OCI-LY7 (cell line): ENCODE data around the gene RRP12. TPM values are rescaled to one million over a fixed set of nuclear protein-coding genes. Genes with fewer than 3 reads are reported as not detected.

Source experiments
- BruUV-seq: library from RNA; stranded (reverse); fragments of 400-500 nt; replicated peaks from 2 replicates; lab custom pipeline; 2021; lab: Mats Ljungman, UMichigan
- CTCF ChIA-PET: fragments of 300-600 bp; sonication (Branson Sonifier 250); formaldehyde crosslinking; loops from one replicate; lab custom pipeline; 2022; ENCODE audit warnings: antibody characterized with exemption; ENCODE audit not compliant: unreplicated experiment; lab: Charles Lee
- POLR2A ChIA-PET: fragments of 300-600 bp; sonication (Branson Sonifier 250); formaldehyde crosslinking; loops from one replicate; lab custom pipeline; 2022; ENCODE audit warnings: antibody characterized with exemption; lab: Charles Lee
- DNase-seq: peaks from one replicate; pipeline ENCODE4 v3.0.0-alpha.2; 2015; ENCODE audit warnings: low spot score
- H2AFZ ChIP-seq: fragments of 200-600 bp; sonication (generic), shearing (Covaris generic); 2 replicates; pipeline ENCODE4 v1.6.1; 2014; ENCODE audit warnings: mild to moderate bottlenecking, antibody characterized with exemption, low read length, moderate library complexity
- H3K27ac ChIP-seq: fragments of 200-600 bp; sonication (generic); 2 replicates; pipeline ENCODE4 v1.5.1; 2014; ENCODE audit warnings: mixed run types, low read depth, mild to moderate bottlenecking, moderate library complexity, low read length, inconsistent platforms; ENCODE audit not compliant: poor library complexity, severe bottlenecking
- H3K36me3 ChIP-seq: fragments of 200-600 bp; sonication (generic); 2 replicates; pipeline ENCODE4 v1.6.1; 2014; ENCODE audit warnings: mild to moderate bottlenecking, antibody characterized with exemption, low read length, moderate library complexity, mixed read lengths; ENCODE audit not compliant: insufficient read depth
- H3K4me1 ChIP-seq: fragments of 200-600 bp; sonication (generic); 2 replicates; pipeline ENCODE4 v1.5.1; 2014; ENCODE audit warnings: mild to moderate bottlenecking, low read length; ENCODE audit not compliant: insufficient read depth, poor library complexity, severe bottlenecking
- H3K4me2 ChIP-seq: fragments of 200-600 bp; sonication (generic); 2 replicates; pipeline ENCODE4 v1.6.1; 2014; ENCODE audit warnings: mild to moderate bottlenecking, low read length
- H3K4me3 ChIP-seq: fragments of 200-600 bp; sonication (generic); 2 replicates; pipeline ENCODE4 v1.5.1; 2014; ENCODE audit warnings: mild to moderate bottlenecking, low read depth, low read length; ENCODE audit not compliant: poor library complexity, severe bottlenecking
- H3K79me2 ChIP-seq: fragments of 200-600 bp; sonication (generic); 2 replicates; pipeline ENCODE4 v1.6.1; 2016; ENCODE audit warnings: low read depth, mild to moderate bottlenecking, low read length, moderate library complexity, mixed read lengths; ENCODE audit not compliant: insufficient read depth
- H3K9me2 ChIP-seq: fragments of 200-600 bp; sonication (generic); 2 replicates; pipeline ENCODE4 v1.6.1; 2016; ENCODE audit warnings: mild to moderate bottlenecking, low read length, mixed read lengths; ENCODE audit not compliant: insufficient read depth
- H3K9me3 ChIP-seq: fragments of 200-600 bp; sonication (generic); 2 replicates; pipeline ENCODE4 v1.6.1; 2014; ENCODE audit warnings: mild to moderate bottlenecking, mixed run types, low read length, mixed read lengths
- H4K20me1 ChIP-seq: fragments of 200-600 bp; sonication (generic); 2 replicates; pipeline ENCODE4 v1.6.1; 2014; ENCODE audit warnings: mild to moderate bottlenecking, antibody characterized with exemption, low read length, moderate library complexity, mixed read lengths; ENCODE audit not compliant: insufficient read depth
- CTCF ChIP-seq: fragments of 200-600 bp; sonication (generic); conservative IDR thresholded peaks from 2 replicates; pipeline ENCODE4 v1.5.1; 2014; ENCODE audit warnings: mild to moderate bottlenecking, antibody characterized with exemption, low read length, moderate library complexity, mixed read lengths
- EZH2phosphoT487 ChIP-seq: fragments of 200-600 bp; sonication (generic); IDR thresholded peaks from 2 replicates; pipeline ENCODE4 v1.6.1; 2018; ENCODE audit warnings: low read depth, borderline replicate concordance, mild to moderate bottlenecking, mixed run types, antibody characterized with exemption, low read length, moderate library complexity, mixed read lengths
- intact Hi-C: fragments of 100-400 bp; cut with micrococcal nuclease; formaldehyde crosslinking; loops from one replicate; pipeline ENCODE4 v1.10.0; 2022; ENCODE audit not compliant: unreplicated experiment
- total RNA-seq, 2 experiments: library from RNA; depleted of rRNA in 1 of 2; stranded (reverse); fragments of >200 nt in 1 of 2; shearing (Covaris generic) in 1 of 2; gene quantifications; 2 replicates each; pipeline ENCODE4 v1.2.3, GENCODE V29; 2014 to 2022

RRP12 gene
- total RNA-seq, 2 experiments from 2014 or later: 32.1 to 39.3 TPM

- Histone ChIP-seq H3K79me2 (no peaks in the 10 kb centered on the region), H3K9me3 (no peaks in the 10 kb centered on the region), H4K20me1 (no peaks in the 10 kb centered on the region), H3K9me2 (no peaks in the 10 kb centered on the region), H3K4me2 (no peak overlapping the region), H3K4me3 (no peak overlapping the region), H3K36me3 (no peaks in the 10 kb centered on the region), H3K4me1 (peaks cover 15% of the 10 kb centered on the region), H2AFZ (no peak overlapping the region), H3K27ac (no peak overlapping the region)
- BruUV-seq: no TSS peak
- TF ChIP-seq CTCF (no peak), EZH2phosphoT487 (no peak)
- ChIA-PET POLR2A (interaction anchor here (0.7 to 1.8 kb wide), 2 partner anchors 10 to 125 kb away, joined by 3 to 4 read pairs; no protein-coding TSS in a partner anchor), CTCF (no interaction called here)
- DNase-seq: no peak
- intact Hi-C loops: no loop called here
Observed at GRCh38 chr10:97412891-97413304, 11.8 kb upstream of the RRP12 start.

GRCh38 chr10:97411406-97411805, 10.3 kb upstream of the RRP12 start:
- peaks cover 19% of the 10 kb centered on the region for H3K4me1 ChIP-seq
- no peaks in the 10 kb centered on the region for H3K9me2 ChIP-seq

More at GRCh38 chr10:97411406-97411805, 10.3 kb upstream of the RRP12 start:
- no peak for DNase-seq
- Histone ChIP-seq H3K79me2 (no peaks in the 10 kb centered on the region), H3K4me2 (no peak overlapping the region), H3K36me3 (no peaks in the 10 kb centered on the region), H4K20me1 (no peaks in the 10 kb centered on the region), H2AFZ (no peak overlapping the region), H3K4me3 (no peak overlapping the region), H3K9me3 (no peaks in the 10 kb centered on the region), H3K27ac (no peak overlapping the region)
- BruUV-seq: no TSS peak
- intact Hi-C loops: no loop called here
- TF ChIP-seq EZH2phosphoT487 (no peak), CTCF (no peak)
- ChIA-PET POLR2A (interaction anchor here (1.0 to 1.9 kb wide), 2 partner anchors 10 to 14 kb away, joined by 6 to 9 read pairs; partner anchors contain the start of gene RRP12), CTCF (interaction anchor here (0.5 to 0.7 kb wide), 2 partner anchors 12 to 265 kb away, joined by 3 to 6 read pairs; no protein-coding TSS in a partner anchor)
